HL-60 (cell line): ENCODE measurements around the gene CCDC24.

ENCODE experiments used
- GABPA ChIP-seq: IDR thresholded peaks from 2 replicates; pipeline ENCODE4 v1.6.1; 2012; ENCODE audit warnings: low read depth
- POLR2AphosphoS5 ChIP-seq: IDR thresholded peaks from 2 replicates; pipeline ENCODE4 v1.6.1; 2012; ENCODE audit warnings: low read depth
- TF ChIP-seq, protein P1 (sequence below): IDR thresholded peaks from one replicate; pipeline ENCODE4 v1.5.1; 2011; ENCODE audit warnings: low read length, control low read depth, inconsistent platforms; ENCODE audit not compliant: insufficient read depth
- TF ChIP-seq, protein P2 (sequence below): IDR thresholded peaks from 2 replicates; pipeline ENCODE4 v1.6.1; 2012; ENCODE audit warnings: low read depth; ENCODE audit not compliant: insufficient replicate concordance

DNA sequence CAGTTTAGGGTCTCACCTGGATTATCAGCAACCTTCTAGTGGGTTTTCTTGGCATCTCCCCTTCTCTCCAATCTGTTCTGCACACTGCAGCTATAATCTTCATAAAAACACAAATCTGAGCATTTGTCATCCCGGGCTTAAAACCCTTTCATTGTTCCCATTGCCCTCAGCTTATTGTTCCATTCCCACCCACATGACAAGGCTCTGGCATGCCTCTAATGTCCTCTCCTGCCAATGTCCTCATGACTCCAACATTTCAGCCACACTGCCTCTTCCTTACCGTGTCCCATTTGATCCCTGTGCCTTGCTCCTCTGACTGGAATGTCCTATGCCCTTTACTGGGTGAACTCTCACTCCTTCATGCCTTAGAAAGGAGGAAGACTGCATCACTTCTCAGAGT is 29.1 kb upstream of the CCDC24 start:
- TF ChIP-seq, protein P1, sequence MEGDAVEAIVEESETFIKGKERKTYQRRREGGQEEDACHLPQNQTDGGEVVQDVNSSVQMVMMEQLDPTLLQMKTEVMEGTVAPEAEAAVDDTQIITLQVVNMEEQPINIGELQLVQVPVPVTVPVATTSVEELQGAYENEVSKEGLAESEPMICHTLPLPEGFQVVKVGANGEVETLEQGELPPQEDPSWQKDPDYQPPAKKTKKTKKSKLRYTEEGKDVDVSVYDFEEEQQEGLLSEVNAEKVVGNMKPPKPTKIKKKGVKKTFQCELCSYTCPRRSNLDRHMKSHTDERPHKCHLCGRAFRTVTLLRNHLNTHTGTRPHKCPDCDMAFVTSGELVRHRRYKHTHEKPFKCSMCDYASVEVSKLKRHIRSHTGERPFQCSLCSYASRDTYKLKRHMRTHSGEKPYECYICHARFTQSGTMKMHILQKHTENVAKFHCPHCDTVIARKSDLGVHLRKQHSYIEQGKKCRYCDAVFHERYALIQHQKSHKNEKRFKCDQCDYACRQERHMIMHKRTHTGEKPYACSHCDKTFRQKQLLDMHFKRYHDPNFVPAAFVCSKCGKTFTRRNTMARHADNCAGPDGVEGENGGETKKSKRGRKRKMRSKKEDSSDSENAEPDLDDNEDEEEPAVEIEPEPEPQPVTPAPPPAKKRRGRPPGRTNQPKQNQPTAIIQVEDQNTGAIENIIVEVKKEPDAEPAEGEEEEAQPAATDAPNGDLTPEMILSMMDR: no peak
- TF ChIP-seq GABPA: no peak
- no peak for TF ChIP-seq POLR2AphosphoS5
- TF ChIP-seq, protein P2, sequence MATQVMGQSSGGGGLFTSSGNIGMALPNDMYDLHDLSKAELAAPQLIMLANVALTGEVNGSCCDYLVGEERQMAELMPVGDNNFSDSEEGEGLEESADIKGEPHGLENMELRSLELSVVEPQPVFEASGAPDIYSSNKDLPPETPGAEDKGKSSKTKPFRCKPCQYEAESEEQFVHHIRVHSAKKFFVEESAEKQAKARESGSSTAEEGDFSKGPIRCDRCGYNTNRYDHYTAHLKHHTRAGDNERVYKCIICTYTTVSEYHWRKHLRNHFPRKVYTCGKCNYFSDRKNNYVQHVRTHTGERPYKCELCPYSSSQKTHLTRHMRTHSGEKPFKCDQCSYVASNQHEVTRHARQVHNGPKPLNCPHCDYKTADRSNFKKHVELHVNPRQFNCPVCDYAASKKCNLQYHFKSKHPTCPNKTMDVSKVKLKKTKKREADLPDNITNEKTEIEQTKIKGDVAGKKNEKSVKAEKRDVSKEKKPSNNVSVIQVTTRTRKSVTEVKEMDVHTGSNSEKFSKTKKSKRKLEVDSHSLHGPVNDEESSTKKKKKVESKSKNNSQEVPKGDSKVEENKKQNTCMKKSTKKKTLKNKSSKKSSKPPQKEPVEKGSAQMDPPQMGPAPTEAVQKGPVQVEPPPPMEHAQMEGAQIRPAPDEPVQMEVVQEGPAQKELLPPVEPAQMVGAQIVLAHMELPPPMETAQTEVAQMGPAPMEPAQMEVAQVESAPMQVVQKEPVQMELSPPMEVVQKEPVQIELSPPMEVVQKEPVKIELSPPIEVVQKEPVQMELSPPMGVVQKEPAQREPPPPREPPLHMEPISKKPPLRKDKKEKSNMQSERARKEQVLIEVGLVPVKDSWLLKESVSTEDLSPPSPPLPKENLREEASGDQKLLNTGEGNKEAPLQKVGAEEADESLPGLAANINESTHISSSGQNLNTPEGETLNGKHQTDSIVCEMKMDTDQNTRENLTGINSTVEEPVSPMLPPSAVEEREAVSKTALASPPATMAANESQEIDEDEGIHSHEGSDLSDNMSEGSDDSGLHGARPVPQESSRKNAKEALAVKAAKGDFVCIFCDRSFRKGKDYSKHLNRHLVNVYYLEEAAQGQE: no peak
